GM19240 (cell line): ENCODE data around the gene NFKBIE.

ENCODE experiments used
- DNase-seq: peaks from one replicate; pipeline ENCODE4 v3.0.0; 2011; ENCODE audit warnings: low spot score; ENCODE audit not compliant: insufficient read length

The NFKBIE gene

DNA sequence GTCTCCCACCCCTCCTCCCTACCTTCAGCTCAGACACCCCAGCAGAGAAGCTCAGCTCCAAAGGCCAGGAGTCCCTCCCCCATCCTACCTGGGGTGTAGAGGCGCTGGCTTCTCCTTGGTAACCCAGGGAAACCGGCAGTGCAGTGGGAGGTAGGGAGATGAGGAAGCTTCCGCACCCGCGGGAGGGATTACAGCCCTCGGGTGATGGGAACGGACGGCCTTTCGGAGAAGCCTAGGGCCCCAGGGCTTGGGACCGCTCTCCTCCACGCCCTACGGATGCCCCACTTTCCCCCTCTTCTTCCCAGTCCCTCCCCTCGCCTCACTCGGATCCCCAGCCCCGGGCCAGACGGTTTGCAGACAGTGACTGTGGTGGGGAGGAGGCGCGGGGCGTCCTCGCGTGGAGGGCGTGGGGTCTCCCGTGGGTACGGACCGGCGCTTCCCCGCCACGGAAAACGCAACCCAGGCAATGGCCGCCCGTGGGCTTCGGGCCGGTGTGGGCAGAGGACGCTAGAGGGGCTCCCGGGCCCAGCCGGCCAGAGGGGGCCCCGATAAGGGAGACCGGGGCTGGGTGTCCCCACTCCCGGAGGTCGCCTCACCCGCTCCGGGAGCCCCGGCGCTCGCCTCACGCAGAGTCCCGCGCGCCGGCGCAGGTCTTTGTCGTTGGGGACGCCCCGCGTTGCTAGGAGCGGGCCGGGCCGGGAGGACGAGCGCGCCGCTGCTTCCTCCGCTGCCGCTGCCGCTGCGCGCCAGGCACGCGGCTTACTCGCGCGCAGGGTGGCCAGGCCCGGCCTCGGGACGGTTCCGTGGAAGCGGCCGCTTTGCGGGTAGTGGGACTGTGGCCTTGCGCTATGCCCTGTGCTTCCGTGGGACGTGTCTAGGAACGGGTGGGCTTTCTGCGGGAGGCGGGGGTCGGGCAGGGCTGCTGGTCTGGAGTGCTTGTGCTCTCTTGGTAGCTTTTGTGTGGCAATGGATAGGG, 32.0 kb upstream of the NFKBIE start:
- no peak for DNase-seq

DNA sequence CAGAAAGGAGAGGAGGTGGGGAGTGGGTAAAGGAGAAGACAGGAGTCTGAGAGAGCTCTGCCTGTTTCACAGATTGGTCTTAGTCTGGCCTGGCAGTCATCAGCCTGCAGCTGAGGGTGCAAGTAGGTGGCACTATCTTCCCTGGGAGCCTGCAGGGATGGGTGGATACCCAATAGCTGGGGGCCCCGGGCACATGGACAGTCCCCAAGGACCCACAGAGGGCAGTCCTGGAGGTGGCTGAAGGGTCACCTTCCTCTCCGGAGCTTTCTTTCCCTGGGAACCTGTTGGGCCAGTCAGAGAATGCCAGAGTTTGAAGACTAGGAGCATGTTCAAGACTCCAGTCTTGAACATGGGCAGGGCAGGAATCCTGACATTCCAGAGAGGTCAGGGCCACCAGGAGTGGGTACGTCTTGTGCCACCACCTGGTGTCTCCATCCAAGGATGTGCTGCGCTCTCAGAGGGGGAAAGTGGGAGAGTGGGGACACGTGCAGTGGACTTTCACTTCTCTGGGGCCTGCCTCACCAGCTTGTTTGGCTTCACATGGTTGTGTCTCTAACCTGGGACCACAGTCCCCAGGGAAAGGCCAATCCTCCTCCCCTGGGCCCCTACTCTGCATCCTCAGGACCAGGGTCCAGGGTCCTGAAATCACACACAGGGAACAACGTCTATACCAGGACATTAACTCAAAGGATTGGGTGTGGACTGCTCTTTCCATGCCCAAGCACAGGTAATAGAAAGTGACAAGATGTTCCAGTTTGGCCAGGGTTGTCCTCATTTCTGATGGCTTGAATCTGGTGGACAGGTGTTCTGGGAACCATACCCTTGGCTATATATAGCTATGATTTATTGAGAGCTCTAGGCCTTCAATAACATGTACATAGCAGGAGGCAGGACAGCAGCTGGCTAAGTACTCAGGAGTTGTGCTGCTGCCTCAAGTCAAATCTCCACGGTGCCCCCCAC, 29.8 kb upstream of the NFKBIE start:
- no peak for DNase-seq

DNA sequence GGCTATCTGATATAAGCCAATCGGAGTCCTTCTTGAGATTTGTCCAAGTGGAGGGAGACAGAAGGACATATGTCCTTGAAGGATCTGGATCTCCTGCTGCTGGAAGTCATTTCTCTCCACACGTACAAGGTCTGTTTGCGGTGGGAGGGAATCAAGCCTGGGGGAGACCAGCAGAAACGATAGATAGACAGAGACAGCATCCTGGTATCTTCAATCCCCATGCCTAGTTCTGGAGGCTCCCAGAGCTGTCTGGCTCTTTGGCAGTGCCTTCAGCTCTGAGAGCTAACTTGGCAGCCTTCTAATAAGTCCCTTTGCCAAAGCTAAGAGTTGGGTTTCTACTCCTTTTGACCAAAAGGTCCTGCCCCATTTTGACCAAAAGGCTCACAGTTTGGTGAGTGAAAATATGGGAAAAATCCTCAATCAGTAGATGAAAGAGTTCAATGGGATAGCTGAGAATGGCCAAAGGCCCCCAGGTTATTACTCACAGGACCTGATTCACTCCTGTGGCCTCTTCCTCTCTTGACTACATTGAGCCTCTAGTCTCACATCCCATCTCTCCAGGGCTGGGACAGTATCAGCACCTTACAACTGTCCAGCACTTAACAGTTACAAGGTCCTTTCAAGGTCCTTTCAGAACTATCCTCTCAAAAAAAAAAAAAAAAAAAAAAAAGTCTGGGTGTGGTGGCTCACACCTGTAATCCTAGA, 27.5 kb upstream of the NFKBIE start:
- no peak for DNase-seq

DNA sequence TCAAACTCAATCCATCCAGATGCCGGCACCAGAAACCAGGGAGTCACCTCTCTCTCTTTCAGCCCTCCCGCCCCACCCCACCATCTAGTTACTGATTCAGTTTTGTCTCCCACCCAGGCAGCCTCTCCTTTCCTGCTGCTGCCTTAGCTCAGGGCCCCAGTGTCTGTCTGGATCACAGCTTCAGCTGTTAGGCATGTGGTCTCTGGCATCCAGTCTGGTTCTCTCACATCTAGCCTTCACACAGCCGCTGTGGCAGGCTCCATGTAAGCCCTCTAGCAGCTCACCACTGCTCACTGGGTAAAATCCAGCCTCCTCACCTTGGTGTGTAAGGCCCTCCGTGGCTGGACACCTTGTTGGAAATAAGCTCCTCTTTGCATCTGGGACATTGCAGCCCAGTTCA, 26.5 kb upstream of the NFKBIE start:
- no peak for DNase-seq

DNA sequence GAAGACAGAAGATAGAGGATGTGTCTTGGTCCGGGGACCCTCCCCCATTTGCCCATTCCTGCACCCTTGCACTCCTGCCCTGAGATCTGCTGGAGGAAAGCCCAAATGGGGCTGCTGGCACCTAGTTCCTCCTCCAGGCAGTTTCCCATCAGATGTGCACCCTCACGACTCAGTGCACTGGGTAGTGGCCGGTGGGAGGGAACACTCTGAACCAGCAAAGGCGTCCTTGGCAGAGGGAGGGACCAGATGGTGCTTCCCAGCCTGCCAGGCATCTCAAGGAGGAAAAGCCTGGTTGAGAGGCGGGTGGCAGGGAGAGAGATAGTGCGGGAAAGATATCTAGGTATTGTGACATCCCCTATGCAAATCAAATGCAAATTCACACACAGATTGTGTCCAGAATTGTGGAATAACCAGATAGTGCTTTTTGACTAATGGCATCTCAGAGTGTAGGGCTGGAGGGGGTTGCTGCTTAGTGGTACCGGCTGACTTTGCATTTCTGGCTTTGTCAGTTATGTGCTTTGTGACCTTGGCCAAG, 24.4 kb upstream of the NFKBIE start:
- DNase-seq = no peak

DNA sequence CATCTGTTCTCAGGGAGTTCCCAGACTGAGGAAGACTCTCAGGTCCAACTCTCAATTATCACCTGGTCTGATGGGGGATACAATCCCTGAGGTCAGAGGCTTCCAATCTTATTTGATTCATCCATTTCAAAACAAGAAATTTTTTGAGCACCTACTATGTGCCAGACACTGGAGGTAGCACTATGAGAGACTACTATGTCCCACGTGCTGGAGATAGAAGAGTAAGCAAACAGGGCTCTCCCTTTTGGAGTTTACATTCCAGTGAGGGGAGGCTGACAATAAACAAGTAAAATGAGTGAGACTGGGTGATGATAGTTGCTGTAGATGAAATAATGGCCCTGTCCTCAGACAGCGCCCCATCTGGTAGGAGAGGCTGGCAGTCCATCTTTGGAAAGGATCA, 21.4 kb upstream of the NFKBIE start:
- no peak for DNase-seq

DNA sequence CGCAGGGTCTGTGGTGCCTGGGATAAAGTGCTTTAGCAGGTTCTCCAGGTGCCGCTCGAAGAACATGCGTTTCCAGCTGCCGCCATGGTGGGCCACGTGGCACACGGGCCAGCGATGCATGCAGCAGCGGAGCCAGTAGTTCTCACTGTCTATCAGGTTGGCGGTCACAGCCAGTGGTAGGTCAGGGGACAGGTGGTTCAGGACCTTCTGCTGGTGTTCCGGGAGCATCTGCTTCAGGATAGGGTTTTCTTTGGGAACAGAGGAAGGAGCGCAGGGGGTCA, 20.9 kb upstream of the NFKBIE start:
- DNase-seq = no peak

DNA sequence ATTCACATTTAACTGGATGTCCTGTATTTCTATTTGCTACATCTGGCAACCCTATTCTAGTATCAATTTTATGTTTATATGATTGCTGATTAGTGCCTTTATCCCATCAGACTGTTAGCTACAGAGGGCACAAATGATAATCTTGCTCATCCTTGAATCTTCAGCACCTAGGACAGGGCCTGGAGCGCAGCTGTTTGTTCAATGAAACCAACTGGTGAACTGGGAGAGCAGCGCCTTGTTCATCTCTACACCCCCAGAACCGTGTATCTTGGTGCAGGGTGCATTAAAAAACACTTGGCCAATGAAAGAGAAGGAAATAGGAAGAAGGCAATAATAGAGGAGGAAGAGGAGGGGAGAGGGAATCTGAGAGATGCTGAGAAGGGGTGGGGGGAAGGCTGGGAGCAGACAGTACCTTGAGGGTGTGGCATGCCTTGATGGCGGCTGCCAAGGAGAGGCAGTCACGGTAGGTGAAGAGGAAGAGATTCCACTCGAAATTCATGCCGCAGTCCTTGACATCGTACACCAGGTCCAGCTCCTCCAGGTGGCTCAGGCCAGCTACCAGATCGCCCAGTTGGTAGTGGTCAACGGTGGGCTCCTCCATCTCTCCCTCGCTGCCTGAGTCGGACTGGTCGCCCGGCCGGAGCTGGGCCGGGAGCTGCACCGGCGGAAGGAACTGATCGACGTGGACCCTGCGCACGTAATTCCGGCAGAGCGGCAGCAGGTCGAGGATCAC, 20.4 kb upstream of the NFKBIE start:
- DNase-seq = no peak

DNA sequence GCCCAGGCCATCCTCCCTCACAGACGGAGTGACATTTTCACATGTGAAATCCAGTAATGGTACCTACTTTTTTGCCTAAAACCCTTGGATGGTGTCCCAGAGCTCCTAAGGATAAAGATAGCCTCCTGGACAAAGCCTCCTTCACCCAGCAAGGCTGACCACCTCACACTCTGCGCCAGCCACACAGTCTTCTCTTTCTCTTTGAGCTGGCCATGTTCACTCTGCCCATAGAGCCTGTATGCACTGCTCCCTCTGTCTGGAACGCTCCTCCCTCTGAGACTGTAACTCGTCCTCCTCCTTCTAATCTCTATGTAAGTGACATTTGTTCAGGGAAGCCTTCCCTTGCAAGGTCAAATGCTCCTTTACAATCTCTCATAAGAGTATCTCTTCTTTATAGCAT, 19.5 kb upstream of the NFKBIE start:
- DNase-seq = no peak

DNA sequence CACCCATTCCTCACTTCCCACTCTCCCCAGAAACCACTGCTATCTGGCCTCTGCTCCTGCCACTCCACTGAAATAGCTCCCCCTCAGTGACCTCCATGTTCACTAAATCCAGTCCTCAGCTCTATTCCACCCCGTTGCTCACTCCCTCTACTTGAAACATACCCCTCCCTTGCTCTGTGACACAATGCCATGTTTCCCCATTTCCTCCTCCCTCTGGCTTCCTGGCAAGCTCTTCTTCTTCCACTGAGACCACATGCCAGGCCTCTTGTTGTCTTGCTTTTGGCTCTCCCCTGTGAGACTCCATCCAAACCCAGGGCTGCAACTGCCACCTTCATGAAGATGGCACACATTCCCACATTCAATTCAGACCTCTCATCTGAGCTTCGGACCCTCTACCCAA, 18.8 kb upstream of the NFKBIE start:
- no peak for DNase-seq

DNA sequence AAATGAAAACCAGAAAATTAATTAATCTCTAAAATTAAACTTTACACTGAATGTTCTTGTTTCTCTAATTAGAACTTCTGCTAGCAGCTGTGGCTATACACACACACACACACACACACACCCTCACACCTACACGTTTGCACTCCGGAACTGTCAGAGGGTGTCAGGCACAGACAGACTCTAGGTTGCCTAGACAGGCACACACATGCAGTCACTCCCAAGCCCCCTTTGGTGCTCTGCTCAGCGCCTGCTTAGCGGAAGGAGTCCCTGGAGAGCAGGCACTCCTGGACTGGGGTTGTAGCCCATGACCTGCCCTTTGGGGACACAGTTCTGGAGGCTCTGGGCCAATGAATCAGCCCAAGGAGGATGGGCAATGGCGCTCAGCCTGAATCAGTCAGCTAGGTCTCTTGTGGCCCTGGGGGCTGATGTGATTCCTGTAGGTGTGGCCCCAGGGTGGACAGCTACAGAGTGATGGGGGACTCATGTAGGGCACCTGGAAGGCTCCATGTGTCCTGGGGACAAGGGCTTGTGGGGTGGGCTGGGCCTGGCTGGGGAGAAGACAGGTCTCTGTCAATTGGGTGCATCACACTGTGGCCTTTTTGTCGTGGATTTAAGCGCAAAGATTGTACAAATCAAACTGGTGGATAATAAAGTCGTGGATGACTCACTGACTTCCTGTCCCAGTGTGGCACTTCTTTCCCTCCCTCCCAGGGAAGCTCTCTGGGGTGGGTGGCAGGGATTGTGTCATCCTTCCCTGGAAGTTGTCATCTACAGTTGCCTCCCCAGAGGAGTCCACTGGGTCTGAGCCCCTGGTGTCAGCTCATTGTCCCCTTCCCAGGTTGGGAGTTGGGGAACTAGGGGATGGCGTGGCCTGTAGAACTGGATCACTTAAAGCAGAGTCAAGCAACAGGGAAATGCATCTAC, 13.7 kb upstream of the NFKBIE start:
- DNase-seq = no peak

DNA sequence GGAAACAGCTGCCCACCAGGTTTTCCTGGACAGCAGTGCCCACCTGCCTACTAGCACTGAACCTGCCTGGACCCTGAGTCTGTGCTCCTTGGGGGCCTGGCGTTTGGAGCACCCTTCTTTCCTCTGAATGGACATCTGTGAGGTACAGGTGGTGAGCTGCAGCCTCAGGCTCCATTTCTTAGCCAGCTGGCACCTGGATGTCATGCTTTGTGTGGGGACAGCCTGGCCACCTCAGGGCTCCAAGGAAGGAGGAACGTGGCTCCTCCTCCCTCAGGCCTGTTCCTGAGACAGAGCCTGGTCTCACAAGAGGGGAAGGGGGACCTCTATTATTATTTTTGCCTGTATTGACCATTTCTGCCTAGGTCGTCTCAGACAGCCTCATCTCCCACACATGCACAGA, 13.0 kb upstream of the NFKBIE start:
- DNase-seq = no peak

DNA sequence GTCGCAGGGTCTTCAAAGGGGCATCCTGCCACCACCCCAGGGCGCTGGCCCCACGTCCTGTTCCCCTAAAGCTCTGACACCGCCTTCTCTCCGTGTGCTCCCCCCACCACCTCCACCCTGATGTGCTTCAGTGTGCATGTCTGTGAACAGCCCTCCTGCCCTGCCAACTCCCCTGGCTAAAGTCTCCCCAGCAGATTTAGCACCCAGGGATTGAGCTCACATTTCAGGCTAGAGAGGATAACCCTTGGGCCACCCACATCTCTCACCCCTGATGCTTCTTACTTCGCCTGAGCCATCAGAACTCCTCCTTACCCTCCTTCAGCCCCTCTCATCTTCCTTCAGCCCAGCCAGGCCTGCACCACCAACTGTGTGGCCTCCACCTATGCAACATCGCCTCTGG, 12.4 kb upstream of the NFKBIE start:
- DNase-seq = no peak

DNA sequence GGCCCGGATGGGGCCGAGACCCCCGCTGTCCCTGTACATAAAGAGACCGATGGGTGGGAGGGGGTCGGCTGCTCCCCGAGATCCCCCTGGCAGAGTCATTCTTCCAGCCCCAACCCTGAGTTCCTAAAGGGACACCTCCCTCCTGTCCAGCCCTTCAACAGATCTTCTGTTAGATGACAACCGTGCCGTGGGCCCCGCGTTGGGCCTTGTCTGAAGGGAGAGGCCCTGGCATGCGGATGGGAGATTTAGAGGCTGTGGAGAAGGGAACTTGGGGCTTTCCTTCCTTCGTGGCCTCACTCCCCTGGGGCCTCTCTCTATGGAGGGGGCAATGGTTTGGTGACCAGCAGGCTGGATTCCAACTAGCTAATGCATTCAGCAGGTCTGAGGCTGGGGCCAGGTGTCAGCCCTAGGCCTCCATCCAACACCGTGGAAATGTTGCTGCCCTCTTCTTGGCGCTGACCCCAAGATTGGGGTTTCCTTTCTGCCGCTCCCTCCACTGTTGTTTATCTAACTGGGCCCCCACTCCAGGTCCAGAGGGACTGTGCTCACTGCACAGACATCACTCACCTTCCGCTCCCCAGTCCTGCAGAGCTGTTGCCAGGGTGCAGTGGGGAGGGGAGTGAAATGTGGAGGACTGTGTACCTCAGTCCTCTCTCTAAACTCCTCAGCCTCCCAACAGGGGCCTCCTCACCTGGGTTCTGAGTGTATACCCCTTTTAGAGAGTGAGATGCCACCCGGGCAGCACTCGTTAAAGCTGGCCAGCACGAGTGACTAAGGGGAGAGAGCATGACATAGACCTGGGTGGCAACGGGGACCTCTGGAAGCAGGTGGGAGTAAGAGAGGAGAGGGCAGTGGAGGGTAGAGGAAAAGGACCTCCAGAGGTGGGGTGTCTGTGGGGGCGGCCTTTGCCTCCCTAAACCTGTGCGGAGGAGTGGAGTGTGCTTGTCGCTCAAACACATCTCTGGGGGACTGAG, 11.6 kb upstream of the NFKBIE start:
- DNase-seq = no peak

DNA sequence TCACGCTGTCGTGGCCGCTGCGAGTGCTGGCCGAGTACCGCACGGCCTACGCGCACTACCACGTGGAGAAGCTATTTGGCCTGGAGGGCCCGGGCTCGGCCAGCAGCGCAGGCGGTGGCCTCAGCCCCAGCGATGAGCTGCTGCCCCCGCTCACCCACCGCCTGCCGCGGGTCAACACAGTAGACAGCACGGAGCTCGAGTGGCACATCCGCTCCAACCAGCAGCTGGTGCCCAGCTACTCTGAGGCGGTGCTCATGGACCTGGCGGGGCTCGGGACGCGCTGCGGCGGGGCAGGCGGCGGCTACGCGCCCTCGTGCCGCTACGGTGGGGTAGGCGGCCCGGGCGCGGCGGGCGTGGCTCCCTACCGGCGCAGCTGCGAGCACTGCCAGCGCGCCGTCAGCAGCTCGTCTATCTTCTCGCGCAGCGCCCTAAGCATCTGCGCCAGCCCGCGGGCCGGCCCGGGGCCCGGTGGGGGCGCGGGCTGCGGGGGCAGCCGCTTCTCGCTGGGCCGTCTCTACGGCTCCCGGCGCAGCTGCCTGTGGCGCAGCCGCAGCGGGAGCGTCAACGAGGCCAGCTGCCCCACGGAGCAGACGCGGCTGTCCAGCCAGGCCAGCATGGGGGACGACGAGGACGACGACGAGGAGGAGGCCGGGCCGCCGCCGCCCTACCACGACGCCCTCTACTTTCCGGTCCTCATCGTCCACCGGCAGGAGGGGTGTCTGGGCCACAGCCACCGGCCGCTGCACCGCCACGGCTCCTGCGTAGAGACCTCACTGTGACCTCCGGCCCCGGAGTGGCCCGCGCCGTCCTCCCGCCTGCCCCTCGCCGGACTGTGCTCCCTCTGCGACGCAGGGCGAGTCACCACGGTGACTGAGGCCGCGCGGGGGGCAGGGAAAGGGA, 10.6 kb upstream of the NFKBIE start:
- DNase-seq = no peak

DNA sequence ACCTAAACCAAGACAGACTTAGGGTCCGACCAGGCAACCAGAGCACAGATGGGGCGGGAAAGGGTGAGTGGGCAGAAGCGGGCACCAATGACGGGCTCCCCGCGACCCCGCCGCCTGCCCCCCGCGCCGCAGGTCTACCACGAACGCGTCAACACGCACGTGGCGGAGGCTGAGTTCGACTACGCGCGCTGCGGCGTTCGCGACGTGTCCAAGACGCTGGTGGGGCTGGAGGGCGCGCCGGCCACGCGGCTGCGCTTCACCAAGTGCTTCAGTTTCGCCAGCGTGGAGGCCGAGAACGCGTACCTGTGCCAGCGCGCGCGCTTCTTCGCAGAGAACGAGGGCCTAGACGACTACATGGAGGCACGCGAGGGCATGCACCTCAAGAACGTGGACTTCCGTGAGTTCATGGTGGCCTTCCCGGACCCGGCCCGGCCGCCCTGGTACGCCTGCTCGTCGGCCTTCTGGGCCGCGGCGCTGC, 10.0 kb upstream of the NFKBIE start:
- DNase-seq = no peak

DNA sequence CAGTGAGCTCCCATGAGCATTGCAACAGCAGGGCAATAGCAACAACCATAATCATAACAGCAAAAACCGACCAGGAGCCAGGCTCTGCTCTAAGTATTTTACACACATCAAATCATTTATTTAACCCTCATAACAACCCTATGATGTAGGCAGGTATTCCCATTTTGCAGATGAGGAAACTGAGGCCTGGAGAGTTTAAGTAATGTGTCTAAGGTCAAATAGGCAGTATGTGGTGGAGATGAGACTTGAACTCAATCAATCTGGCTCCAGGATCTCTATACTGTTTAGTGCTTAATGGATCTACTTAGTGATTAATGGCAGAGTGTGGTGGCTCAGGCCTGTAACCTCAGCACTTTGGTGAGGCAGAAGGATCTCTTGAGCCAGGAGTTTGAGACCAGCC, 8.3 kb upstream of the NFKBIE start:
- DNase-seq = no peak
